BLaER1 treated with 17β-estradiol and CSF1 and Interleukin-3, amounts not matched to agents 10 nM and 100 nM (cell line): ENCODE results near the gene PNMA8A.

Experiments used
- H3K27ac ChIP-seq, 11 experiments: shearing (Covaris generic); formaldehyde crosslinking; 2 replicates each; pipeline ENCODE4 v1.8.1; 2022
- H3K27me3 ChIP-seq, 11 experiments: shearing (Covaris generic); formaldehyde crosslinking; 2 replicates each; pipeline ENCODE4 v1.8.1; 2022
- H3K36me3 ChIP-seq, 11 experiments: shearing (Covaris generic); formaldehyde crosslinking; 2 replicates each; pipeline ENCODE4 v1.8.1; 2022
- H3K4me1 ChIP-seq, 10 experiments: shearing (Covaris generic); formaldehyde crosslinking; 2 replicates each; pipeline ENCODE4 v1.8.1; 2022
- H3K4me2 ChIP-seq, 11 experiments: shearing (Covaris generic); formaldehyde crosslinking; 2 replicates each; pipeline ENCODE4 v1.8.1; 2022
- H3K4me3 ChIP-seq, 10 experiments: shearing (Covaris generic); formaldehyde crosslinking; 2 replicates each; pipeline ENCODE4 v1.8.1; 2022
- H3K9ac ChIP-seq, 11 experiments: shearing (Covaris generic); formaldehyde crosslinking; 2 replicates each; pipeline ENCODE4 v1.8.1; 2022
- H3K9me3 ChIP-seq, 11 experiments: shearing (Covaris generic); formaldehyde crosslinking; replicated peaks in 1 of 11; 2 replicates each; pipeline ENCODE4 v1.8.1; 2022
- H4K20me1 ChIP-seq, 11 experiments: shearing (Covaris generic); formaldehyde crosslinking; 2 replicates each; pipeline ENCODE4 v1.8.1; 2022
- Cebpa-rat ChIP-seq, 11 experiments: shearing (Covaris generic); IDR thresholded peaks; 2 replicates each; pipeline ENCODE4 v1.8.1; 2022

PNMA8A gene

DNA sequence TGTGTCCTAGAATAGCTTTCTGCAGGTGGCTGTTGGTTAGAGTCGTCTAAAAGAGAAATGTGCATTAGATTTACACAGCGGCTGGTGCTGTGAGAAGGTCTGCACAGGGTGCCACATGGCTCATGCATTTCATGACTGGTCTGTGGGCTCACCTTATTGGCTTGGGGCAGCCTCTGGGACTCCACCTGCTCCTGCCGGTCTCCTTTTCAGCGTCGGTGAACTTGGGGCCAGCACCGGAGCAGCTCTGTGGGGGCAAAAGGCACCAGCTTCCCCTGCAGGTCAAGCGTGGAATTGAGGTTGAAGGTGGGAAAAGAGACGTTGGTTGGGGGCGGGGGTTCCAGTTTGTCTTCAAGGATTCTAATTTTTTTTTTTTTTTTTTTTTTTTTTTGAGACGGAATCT, 39.5 kb downstream of the PNMA8A start:
- Histone ChIP-seq H3K4me2 (peak overlapping the region in 3 of 11 experiments; percentile 7 to 25 (median 15); a peak in 1 of 22 replicates), H3K27me3 (peaks cover 9 to 21% (median 16%) of the 10 kb centered on the region in 11 experiments)

DNA sequence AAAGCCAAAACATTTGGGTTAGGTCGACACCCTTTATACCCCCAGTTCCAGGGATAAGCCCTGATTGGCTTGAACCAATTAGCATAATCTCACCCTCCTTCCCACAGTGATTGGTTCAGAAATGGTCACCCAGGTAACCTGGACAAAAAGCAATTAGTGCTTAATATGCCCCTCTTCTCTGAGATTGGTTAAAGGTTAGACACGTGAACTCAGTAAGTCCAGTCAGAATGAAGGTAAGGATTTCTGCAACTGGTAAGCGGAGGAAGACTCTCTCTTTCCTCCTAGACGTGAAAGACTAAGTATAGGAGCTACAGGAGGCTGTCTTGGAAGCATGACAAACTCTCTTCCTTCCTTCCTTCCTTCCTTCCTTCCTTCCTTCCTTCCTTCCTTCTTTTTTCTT, 41.4 kb downstream of the PNMA8A start:
- H3K4me3 ChIP-seq: no peak overlapping the region
- no peaks in the 10 kb centered on the region for H3K36me3 ChIP-seq
- H3K4me1 ChIP-seq: peaks cover 6 to 49% (median 26%) of the 10 kb centered on the region in 10 experiments; a peak in 18 of 20 replicates
- peaks cover 0 to 6% (median 0%) of the 10 kb centered on the region in 11 experiments; a peak in 2 of 22 replicates for H3K9me3 ChIP-seq
- no peak for TF ChIP-seq Cebpa-rat (IDR thresholded peaks at IDR 0.05)
- no peak overlapping the region for H3K27ac ChIP-seq
- no peak overlapping the region for H3K9ac ChIP-seq
- H3K4me2 ChIP-seq: peak overlapping the region in 7 of 11 experiments; percentile 3 to 60 (median 34); a peak in 11 of 22 replicates
- H3K27me3 ChIP-seq: peaks cover 27 to 39% (median 34%) of the 10 kb centered on the region in 11 experiments
- H4K20me1 ChIP-seq: peaks cover 0 to 5% (median 0%) of the 10 kb centered on the region in 11 experiments; a peak in 2 of 22 replicates

More for the DNA sequence above, 39.5 kb downstream of the PNMA8A start:
- Histone ChIP-seq H3K9me3 (no peaks in the 10 kb centered on the region; a peak in 1 of 22 replicates), H4K20me1 (peaks cover 0 to 5% (median 0%) of the 10 kb centered on the region in 11 experiments; a peak in 1 of 22 replicates), H3K9ac (no peak overlapping the region), H3K27ac (no peak overlapping the region), H3K36me3 (no peaks in the 10 kb centered on the region), H3K4me1 (peaks cover 6 to 46% (median 26%) of the 10 kb centered on the region in 10 experiments; a peak in 18 of 20 replicates), H3K4me3 (no peak overlapping the region)
- no peak for TF ChIP-seq Cebpa-rat (IDR thresholded peaks at IDR 0.05)

DNA sequence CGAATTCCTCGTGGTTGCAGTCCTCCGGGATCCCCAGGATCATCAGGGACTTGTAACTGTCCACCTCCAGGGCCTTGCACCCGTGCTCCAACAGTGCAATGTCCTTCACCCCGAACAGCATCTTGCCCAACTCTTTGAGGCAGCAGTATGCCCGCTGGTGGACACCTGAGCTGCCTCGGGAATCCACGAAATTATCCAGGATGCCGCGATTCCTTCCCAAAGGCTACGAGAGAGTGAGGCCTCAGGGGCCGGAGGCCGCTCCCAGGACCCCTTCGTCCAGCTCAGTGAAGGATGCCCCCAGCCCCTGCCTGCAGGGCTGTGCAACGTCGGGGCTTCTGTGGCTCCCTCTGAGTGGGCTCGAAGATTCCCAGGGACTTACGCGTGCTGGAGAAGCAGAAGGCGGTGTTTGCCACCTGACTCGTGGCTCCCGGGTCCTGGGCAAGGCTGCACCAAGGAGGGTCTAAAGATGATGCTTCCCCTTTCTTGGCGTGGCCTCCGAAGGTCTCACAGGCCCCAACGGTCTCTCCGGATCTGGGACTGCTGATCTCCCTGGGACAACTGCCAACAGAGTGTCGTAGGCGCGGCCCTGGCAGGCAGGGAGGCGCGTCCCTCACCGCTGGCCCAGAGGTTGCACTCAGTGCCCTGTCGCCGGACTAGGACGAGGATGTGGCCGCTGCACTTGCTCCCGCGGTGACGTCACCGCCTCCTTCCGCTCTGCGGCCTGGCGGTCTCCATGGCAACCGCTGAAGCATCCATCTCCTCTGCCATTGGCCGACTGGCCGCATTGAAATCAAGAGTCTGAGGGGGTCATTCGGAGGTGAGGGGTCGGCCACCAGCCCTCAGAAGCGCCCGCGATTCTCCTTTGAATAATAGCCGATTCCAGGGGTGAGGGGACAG, 42.9 kb downstream of the PNMA8A start, which contains the start of gene PNMA8C:
Gene PNMA8C (minus strand): TSS at position 698 of the 897 bp plus-strand sequence. CDS start 577 bp downstream, at position 121.
- Histone ChIP-seq H4K20me1 (peaks cover 0 to 5% (median 0%) of the 10 kb centered on the region in 11 experiments; a peak in 2 of 22 replicates), H3K27ac (no peak within 1 kb of the TSS), H3K27me3 (peaks cover 27 to 43% (median 37%) of the 10 kb centered on the region in 11 experiments), H3K4me3 (peak within 1 kb of the TSS in 2 of 10 experiments; percentile 7 to 14; a peak in 1 of 20 replicates), H3K9me3 (peaks cover 0 to 6% (median 0%) of the 10 kb centered on the region in 11 experiments; a peak in 2 of 22 replicates), H3K4me2 (peak within 1 kb of the TSS; percentile 32 to 76 (median 67); a peak in 21 of 22 replicates), H3K9ac (no peak within 1 kb of the TSS), H3K4me1 (peaks cover 6 to 49% (median 26%) of the 10 kb centered on the region in 10 experiments; a peak in 18 of 20 replicates), H3K36me3 (no peaks in the 10 kb centered on the region)
- no peak for TF ChIP-seq Cebpa-rat (IDR thresholded peaks at IDR 0.05)

DNA sequence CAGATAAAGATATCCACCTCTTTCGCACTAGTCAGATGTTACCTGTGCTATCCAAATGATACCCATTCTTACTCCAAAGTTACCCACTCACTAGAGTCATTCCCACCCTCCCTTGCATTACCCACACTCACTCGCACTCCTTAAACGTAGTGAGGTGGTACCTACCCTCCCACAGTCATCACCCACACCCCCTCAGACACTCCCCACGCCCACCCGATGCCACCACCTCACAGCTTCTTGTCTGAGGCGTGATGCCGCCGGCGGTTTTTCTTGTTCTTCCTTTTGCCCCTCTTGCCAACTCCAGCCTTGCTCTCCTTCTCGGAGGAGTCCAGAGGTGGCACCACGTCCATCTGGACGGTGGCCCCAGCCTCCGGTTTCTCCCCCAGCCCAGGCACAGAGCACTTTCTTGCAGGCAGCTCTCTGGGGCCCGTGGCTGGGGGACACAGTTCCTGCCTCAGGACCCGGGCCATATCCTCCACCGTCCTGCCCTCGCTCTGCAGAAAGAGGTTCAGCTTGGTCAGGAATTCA, 43.8 kb downstream of the PNMA8A start:
- Histone ChIP-seq H3K27ac (no peak overlapping the region), H3K27me3 (peaks cover 27 to 43% (median 37%) of the 10 kb centered on the region in 11 experiments), H3K4me2 (peak overlapping the region in 6 of 11 experiments; percentile 11 to 75 (median 66); a peak in 6 of 22 replicates), H3K36me3 (no peaks in the 10 kb centered on the region), H3K4me1 (peaks cover 6 to 54% (median 28%) of the 10 kb centered on the region in 10 experiments; a peak in 18 of 20 replicates), H3K4me3 (no peak overlapping the region), H4K20me1 (peaks cover 0 to 5% (median 0%) of the 10 kb centered on the region in 11 experiments; a peak in 2 of 22 replicates), H3K9me3 (peaks cover 0 to 6% (median 0%) of the 10 kb centered on the region in 11 experiments; a peak in 2 of 22 replicates), H3K9ac (no peak overlapping the region)
- TF ChIP-seq Cebpa-rat (IDR thresholded peaks at IDR 0.05): no peak

DNA sequence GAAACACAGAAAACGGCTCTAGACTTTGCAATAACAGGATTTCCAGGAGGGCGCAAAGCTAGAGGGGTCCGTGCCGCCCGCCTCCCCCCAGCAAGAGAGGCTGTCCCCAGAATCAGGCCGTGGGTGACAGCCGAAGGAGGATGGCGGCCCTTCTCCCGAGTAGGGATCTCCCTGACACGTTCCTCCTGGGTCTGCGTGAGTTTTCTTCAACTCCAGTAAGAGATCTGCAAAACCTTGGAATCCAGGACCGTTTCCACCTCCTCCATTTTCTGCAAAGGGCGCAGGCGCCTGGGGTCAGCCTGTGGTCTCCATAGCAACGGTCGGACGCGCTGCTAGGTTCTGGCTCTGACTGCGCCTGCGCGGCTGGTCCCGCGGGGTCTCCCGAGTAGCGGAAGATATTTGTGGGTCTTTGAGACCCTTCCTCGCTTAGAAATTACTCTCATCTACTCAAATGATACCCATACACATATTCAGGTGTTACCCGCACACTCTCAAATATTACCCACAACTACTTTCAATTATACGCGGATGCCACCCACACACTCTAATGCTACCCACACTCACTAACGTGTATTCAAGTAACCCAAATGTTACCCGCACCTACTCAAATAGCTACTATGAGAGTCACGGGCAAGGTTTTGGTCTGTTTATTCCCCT, 44.7 kb downstream of the PNMA8A start:
- Histone ChIP-seq H3K4me3 (no peak overlapping the region), H3K9me3 (peaks cover 0 to 6% (median 0%) of the 10 kb centered on the region in 11 experiments; a peak in 2 of 22 replicates), H3K36me3 (no peaks in the 10 kb centered on the region), H4K20me1 (peaks cover 0 to 5% (median 0%) of the 10 kb centered on the region in 11 experiments; a peak in 2 of 22 replicates), H3K27ac (no peak overlapping the region), H3K27me3 (peaks cover 27 to 43% (median 37%) of the 10 kb centered on the region in 11 experiments), H3K9ac (no peak overlapping the region), H3K4me1 (peaks cover 6 to 55% (median 27%) of the 10 kb centered on the region in 10 experiments; a peak in 18 of 20 replicates), H3K4me2 (peak overlapping the region in 2 of 11 experiments; percentile 6 to 7; a peak in 1 of 22 replicates)
- TF ChIP-seq Cebpa-rat (IDR thresholded peaks at IDR 0.05): no peak

DNA sequence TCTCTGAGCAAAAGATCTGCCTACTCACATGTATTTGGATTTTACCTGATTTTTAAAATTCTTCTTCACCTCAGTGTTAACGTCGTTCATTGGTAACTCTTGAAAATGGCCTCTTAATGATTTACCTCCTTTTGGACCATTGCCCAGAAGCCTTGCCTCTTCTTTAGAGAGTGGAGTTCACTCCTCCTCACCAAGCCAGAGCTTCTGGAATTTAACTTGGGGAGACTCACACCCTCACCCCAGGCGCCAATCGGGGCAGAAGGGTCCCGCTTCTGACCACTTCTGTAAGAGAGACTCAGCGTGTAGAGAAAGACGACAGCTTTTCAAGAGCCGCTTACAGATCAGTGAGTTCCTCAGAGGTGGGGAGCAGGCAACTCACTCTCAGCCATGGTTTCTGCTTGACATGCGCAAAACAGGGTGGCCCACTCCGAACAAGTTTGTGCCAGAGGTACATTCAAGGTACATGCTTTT, 45.3 kb downstream of the PNMA8A start:
- Histone ChIP-seq H3K9me3 (peaks cover 0 to 6% (median 0%) of the 10 kb centered on the region in 11 experiments; a peak in 2 of 22 replicates), H3K27me3 (peaks cover 27 to 43% (median 37%) of the 10 kb centered on the region in 11 experiments), H3K4me2 (no peak overlapping the region), H3K4me1 (peaks cover 6 to 54% (median 27%) of the 10 kb centered on the region in 10 experiments; a peak in 18 of 20 replicates), H4K20me1 (peaks cover 0 to 5% (median 0%) of the 10 kb centered on the region in 11 experiments; a peak in 2 of 22 replicates), H3K9ac (no peak overlapping the region), H3K4me3 (no peak overlapping the region), H3K27ac (no peak overlapping the region), H3K36me3 (no peaks in the 10 kb centered on the region)
- TF ChIP-seq Cebpa-rat (IDR thresholded peaks at IDR 0.05): no peak

DNA sequence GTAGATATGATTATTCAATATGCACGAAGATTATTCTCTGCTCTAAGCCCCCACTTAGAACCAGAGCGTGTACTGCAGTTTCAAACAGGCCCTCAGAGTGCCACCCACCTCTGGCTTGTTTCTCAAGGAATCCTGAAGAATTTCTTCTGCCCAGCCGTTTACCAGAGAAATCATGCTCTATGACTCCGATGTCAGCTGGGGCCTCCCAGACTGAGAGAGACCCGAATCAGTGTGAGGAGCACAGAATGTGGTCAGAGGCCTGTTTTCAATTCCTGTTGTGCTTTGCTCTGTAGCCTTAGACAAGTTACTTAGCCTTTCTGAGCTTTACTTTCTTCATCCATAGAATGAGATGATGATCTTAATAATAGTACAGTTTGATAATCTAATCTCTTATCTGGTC, 48.2 kb downstream of the PNMA8A start:
- Histone ChIP-seq H3K27me3 (peaks cover 27 to 37% (median 35%) of the 10 kb centered on the region in 11 experiments), H3K4me3 (no peak overlapping the region), H3K4me1 (peaks cover 0 to 45% (median 18%) of the 10 kb centered on the region in 10 experiments; a peak in 16 of 20 replicates), H3K36me3 (no peaks in the 10 kb centered on the region), H3K9ac (no peak overlapping the region), H4K20me1 (peaks cover 0 to 1% (median 0%) of the 10 kb centered on the region in 11 experiments; a peak in 2 of 22 replicates), H3K9me3 (peaks cover 0 to 6% (median 0%) of the 10 kb centered on the region in 11 experiments; a peak in 1 of 22 replicates), H3K4me2 (no peak overlapping the region), H3K27ac (no peak overlapping the region)
- no peak for TF ChIP-seq Cebpa-rat (IDR thresholded peaks at IDR 0.05)

DNA sequence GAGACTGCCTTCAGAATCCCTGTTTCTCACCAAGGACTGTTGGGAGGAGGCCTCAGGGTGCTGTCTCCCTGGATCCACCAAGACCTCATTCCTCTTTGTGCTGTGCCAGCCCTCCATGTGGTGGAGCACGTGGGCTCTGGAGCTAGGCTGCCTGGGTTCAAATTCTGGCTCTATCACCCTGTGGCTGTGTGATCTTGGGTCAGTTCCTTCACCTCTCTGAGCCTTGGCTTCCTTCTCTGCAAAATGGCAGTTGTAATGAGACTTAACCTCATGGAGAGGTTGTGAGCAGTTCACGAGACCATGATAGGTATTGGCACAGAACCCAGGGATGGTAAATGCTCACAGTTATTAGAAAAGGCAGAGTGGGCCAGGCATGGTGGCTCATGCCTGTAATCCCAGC, 49.0 kb downstream of the PNMA8A start:
- Histone ChIP-seq H3K27ac (no peak overlapping the region), H3K9ac (no peak overlapping the region), H3K4me3 (no peak overlapping the region), H3K4me2 (no peak overlapping the region; a peak in 1 of 22 replicates), H4K20me1 (no peaks in the 10 kb centered on the region; a peak in 1 of 22 replicates), H3K9me3 (peaks cover 0 to 6% (median 0%) of the 10 kb centered on the region in 11 experiments; a peak in 1 of 22 replicates), H3K4me1 (peaks cover 0 to 37% (median 15%) of the 10 kb centered on the region in 10 experiments; a peak in 16 of 20 replicates), H3K27me3 (peaks cover 20 to 29% (median 27%) of the 10 kb centered on the region in 11 experiments), H3K36me3 (no peaks in the 10 kb centered on the region)
- TF ChIP-seq Cebpa-rat (IDR thresholded peaks at IDR 0.05): no peak
